DMS153 (cell line): ENCODE data around the gene DDC.
"Not testable (repeated sequence)": the region's sequence is repeated elsewhere in the genome, so short reads cannot be mapped to it uniquely, and the experiment has no call there.

Source experiments
- DNase-seq: peaks from one replicate; lab custom pipeline; 2025; lab: John Stamatoyannopoulos, UW

Gene DDC

DNA sequence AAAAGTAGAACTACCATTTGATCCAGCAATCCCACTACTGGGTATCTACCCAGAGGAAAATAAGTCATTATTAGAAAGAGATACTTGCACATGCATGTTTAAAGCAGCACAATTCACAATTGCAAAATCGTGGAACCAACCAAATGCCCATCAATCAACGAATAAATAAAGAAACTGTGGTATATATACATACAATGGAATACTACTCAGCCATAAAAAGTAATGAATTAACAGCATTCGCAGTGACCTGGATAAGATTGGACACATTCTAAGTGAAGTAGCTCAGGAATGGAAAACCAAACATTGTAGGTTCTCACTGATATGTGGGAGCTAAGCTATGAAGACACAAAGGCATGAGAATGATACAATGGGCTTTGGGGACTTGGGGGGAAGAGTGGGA is 45.9 kb downstream of the DDC start:
- DNase-seq, result not testable (repeated sequence)

DNA sequence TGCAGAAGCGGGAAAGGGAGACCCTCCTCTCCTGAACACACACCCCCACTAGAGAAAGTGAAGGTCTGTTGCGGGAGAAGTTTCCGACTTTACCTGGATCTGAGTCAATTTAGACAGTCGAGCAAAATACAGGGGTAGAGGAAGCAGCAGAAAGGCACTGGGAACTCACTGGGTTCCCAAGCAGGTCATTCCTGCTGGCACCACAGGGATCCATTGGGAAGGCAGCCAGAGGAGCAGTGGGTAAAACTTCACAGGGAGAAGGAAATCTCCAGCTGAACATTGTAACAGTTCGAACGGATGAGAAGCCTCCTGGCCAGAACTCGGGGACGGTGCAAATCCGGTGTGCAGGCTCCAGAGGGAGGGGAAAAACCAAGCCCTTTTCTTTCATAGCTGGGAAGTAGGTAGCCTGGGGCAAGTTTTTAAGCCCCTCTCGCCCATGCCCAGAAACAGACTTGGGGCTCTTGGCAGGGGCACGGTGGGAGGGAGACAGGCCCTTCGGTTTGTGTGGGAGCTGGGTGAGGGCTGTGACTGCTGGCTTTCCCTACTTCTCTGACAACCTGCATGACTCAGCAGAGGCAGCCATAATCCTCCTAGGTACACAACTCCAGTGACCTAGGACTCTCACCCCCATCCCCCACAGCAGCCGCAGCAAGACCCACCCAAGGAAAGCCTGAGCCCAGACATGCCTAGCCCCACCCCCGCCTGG is 51.9 kb downstream of the DDC start:
- DNase-seq, result no peak

DNA sequence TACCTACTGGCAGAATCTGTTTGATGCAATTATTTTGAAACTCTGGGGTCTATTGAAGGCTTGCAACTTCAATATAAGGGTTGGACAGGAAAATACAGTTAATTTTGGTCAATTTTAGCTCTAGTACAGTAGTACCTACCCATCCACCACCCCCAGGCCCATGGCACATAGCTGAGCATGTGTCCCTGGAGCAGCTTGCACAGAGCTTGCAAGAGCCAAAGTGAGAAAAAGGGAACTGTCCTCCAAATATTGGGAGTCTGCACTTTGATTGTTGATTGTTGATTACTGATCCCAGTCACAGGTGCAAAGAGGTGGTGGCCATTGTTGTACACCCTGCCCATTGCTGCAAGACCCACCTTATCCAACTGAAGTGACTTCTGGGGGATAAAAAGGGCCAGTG is 52.8 kb downstream of the DDC start:
- DNase-seq, result no peak

DNA sequence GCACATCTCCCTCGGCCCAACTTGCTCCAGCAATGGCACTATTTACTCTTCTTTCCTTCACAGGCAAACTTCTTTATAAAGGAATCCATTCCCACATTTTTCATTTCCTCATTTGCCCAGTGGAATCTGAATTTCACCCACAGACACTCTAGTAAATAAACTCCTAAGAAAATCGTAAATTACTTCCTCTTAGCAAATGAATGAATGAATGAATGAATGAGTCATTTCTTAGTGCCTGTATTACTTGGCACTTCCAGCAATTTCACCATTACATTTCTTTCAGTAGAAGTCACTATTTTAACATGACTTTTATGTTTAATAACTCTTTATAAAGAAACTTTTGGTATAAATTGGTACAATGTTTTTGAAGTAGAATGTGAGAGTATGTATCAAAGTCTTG is 55.7 kb downstream of the DDC start:
- no peak for DNase-seq

DNA sequence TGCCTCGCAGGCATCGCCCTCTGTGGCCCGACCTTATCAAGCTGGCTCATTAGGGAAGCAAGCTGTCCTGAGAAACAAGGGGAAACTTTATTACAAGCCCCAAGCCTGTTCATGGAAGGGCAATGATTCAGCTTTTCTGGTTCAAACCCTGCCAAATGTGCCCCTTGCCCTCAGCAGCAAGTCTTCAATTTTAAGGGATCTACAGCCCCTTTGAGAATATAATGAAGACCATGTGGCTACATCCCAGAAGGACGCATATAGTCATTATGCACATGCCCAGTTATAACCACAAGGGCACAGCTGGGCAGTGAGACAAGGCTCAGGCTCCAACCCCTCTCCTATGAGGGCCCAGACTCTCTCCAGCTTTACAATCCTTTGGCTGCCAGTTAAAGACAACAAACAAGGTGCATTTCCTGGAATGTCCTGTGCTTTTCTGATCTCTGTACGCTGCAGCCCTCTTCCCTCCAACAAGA is 56.7 kb downstream of the DDC start:
- DNase-seq, result no peak

DNA sequence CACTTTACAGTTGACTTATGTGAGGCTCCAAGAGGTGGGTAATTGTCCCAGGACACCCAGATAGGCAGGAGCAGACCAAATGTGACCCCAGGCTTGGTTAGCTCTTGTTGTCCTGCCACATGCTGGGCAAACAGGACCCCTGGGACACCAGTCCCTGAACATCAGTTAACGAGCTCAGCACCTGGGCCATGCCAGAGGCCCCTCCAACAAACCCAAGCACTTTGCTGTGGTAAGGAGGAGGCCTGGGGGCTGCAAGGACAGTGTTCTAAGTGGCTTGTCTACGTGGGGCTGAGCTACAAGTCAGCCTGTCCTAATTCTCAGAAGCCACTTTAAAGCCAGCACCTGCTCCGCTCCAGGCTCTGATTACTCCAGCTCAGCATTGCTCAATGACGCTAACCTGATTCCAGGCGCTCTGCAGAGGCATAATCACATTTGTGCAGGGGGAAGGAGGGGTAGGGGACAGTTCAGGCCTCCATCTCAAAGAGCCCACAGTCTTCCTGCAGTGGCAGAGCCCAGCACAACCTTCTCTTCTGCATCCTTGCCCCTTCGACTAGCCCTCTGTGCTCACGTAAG is 57.2 kb downstream of the DDC start:
- no peak for DNase-seq

DNA sequence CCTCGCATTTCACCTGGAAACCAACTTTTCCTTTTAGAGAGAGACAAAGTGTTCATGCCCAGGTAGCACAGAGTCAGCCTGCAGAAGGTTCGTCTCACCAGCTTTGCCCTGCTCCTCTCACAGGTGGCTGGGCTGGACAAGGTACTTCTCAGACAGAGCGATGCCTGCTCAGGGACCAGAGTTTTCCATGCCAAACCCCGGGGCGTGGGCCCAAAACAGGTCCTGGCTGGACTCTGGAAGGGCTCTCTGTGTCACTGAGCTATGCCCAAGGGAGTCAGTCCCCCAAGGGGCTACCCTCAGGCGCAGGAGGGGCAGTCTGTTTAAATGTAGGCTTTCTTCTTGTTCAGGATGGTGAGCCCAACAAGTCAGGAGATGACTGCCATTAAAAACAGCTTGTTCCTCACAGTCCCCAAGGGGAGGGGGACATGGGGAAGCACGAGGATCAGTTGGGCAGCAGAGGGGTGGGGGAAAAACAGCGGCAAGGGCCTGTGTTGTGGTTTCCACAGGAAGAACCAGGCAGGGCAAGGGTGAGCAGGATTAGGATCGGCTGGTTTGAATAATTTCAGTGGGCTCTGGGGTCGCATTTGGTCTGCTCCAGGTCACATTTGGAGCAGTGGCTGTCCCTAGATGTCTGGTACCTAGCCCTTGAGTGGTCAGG is 59.5 kb downstream of the DDC start:
- no peak for DNase-seq

DNA sequence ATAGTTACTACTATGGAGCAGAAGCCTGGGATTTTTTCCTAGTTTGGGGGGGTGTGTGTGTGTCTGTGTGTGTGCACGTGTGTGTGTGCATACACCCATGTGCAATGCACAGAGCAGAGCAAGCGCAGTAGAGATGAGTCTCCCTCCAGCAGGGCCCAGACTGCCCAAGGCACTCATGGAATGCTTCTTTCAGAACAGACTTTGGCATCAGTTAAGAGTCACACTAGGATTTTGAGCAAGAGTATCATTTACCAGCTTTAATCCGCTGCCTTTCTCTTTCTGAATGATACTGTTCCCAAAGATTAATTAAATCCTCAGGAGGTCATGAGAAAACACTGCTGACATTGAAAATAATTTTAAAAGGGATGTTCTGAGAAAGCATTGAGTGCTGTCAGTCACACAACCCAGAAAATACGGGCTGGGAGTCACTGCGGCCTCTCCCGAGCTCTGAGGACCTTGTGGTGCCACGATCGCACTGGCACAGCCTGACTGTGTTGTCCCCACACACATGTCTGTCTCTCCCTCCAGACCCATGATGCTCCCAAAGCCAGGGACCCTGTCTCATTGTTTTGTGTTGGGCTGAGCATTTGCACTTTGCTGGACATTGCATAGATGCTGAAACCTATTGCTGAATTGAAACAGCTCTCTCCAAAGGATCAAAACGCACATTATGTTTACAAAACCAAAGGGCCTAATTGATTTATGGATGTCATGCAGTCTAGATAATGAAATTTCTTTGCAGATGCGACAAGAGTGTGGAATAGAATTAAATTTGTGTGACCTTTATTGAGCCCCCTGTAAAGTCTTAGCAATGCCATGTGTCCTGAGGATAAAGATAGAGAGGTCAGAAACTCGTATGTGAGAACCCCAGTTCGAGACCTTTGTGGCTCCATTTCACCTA is 60.3 kb downstream of the DDC start:
- no peak for DNase-seq

DNA sequence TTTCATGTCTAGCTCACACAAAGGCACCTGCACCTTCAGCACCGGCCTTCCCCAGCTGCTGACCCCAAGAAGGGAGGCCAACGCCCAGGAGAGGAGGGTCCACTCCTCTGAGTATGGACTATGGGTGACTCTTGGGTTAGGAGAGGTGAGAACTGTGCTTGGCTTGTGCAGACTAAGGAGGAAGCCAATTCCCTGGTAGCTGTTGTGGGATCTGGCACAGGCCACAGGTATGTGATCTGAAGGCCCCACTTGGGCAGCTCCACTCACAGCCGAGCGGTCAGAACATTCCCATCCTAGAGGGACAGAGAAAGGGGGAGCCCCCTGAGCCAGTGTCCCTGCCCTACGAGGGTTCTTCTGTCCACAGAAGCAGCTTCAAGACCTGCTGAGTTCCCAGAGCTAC is 62.3 kb downstream of the DDC start:
- no peak for DNase-seq

DNA sequence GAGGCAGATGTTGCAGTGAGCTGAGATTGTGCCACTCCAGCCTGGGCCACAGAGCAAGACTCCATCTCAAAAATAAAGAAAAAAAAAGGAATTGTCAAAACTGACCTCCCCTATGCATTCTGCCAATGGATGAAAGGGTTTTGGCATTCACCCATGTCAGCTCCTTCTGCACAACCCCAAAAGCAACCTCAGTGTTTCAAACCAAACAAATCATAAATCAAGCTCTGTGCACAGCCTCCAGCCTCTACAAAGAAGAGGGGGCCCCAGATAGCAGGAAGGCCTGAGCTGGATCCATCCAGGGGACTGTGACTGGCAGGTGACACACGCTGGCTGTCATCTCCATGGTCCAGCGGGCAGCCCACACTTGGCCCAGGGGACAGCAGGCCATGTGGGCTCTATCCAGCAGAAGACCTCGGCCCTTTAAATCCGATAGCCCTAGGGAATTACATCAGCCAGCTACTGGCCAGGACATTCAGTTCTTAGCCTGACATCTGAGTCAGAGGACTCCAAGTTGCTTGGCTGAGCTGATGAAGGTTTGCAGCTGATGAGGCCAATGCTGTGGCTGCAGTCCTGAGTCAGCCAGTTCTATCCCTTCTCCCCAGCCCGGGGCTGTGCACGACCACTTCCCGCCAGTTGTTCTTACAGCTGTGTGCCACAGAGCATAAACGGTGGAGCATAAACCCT is 63.1 kb downstream of the DDC start:
- DNase-seq, result no peak

DNA sequence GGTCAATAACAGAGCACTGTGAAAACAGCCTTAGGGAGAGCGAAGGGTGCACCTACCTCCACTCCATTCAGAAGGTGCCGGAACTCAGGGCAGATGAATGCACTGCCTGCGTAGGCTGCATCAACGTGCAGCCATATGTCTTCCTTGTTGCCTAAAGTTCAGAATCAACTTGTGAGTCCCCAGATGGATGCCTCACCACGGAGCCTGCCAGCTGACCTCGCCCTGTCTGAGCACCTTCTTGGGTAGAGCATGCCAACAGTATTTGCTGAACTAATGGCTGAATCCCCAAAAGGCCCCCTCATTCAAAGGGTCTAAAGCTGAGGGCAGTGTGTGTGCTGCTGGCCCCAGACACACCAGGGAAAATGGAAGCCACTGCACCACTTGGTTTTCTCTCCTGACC is 66.1 kb downstream of the DDC start:
- no peak for DNase-seq

DNA sequence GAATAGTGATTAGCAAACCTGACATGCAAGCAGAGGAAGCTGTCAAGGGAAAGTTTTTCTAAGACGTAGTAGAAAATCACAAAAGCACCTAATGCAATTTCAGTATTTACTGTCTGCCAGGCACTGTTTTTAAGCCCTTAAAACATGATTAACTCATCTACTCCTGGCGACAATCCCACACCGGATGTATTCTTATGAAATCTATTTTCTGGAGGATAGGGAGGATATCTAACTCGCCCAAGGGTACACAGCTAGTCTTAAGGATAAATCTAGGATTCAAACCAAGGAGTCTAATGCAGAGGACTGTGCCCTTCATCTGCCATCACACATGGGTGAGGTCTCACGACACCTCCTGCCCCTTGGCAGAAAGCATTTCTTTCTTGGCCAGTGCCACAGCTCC is 67.2 kb downstream of the DDC start:
- DNase-seq, result no peak

DNA sequence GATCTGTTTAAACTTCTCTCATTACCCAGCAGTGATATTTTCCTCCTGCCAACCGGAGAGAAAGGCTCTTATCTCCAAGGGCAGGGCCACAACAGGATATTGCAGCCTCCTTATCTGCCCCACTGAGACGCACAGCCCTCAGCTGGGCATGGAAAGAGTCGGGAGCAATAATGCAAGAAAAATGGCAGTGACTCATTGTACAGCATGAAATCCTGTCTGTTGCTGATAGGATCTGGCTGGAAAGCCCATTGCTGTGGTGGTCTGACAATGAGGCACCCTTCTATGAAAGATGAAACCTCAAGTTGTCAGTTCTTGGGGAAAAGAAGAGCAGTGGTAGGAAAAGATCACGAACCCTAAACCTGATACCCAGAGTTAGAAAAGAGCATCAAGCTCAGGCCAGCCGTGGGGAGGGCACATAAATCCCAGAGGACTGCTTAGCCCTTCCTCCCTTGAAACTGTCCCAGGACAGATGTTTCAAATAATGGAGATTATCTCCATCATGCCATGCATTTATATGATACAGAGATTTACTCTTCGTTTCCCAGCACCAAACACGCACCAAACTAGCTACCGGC is 68.0 kb downstream of the DDC start:
- DNase-seq, result no peak

DNA sequence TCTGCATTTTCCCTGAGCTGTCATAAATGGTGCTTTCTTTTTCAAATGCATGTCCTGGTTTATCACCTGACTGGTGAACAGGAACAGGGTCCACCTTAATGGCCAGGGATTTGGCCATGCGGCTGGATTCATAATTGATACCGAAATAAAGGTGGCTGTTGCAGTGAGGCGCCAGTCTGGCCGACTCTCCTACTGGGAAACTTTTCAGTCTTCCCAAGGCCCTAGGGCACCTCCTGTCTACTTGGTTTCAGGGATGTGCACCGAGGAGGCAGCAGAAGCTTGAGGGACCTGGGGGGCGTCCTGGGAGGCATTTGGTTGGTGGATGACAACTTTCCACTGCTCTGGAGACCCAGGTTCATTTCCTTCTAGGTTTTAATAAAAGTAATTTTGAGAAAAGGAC is 68.6 kb downstream of the DDC start:
- DNase-seq, result no peak

DNA sequence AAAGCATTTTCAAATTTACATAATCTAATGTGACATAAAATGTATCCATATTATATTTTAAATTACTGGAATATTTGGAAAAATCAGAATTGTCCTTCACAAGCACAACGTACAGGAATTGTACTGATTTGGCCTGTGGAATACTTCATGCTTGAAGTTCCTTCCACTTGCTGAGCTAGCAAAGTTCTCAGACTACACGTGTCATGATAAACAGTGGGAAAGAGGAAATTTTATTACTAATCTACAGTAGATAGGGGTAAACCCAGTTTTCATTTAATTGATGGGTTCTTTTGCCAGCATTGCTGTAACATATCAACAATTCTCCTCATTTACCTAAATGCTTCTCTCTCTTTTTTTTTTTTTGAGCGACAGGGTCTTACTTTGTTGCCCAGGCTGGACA is 69.5 kb downstream of the DDC start:
- DNase-seq, result no peak

DNA sequence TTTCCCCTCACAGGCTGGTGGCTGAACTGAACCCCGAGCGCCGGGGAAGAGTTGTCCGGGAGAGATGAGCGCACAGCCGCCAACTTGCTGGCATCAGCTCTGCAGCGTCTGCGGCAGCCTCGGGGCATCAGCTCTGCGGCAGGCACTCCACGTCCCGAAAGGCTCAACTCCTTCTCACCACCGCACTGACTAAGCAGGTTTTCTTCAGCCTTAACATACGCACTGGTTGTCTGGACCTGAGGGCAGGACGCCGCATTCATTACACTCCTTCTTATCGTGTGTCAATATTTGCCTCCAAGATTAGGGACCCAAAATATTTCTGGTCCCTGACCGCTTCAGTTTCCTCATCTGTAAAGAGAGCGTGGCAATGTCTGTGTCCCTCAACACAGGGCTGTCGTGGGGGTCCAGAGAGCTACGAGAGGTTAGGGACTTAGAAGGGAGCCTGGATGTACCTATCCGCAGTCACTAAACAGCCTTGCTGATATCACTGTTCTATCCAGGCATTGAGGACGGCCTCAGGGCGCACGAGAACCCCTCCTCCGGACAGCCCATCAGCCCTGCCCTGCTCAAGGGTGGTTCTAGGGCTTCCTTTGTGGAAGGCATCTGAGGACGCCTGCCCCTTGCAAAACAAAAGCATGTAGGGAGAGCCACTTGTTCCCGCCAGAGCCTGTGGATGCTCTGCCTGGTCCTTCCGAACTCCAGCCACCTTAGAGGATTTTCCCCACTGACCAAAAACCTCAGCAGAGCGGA is 72.3 kb downstream of the DDC start:
- DNase-seq, result no peak

DNA sequence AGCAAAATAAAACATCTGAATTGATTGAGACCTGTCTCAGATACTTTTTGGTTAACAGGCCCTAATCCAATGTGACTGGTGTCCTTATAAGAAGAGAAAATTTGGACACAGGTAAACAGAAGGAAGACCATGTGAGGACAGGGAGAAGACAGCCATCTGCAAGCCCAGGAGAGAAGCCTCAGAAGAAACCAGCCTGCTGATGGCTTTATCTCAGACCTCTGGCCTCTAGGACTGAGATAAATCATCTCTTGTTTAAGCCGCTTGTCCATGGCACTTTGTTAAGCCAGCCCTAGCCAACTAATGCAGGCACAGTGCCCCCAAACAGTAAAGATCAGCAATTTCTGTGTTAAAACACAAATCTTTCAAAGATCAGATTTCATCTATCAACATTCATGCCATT is 73.3 kb downstream of the DDC start:
- DNase-seq, result no peak

DNA sequence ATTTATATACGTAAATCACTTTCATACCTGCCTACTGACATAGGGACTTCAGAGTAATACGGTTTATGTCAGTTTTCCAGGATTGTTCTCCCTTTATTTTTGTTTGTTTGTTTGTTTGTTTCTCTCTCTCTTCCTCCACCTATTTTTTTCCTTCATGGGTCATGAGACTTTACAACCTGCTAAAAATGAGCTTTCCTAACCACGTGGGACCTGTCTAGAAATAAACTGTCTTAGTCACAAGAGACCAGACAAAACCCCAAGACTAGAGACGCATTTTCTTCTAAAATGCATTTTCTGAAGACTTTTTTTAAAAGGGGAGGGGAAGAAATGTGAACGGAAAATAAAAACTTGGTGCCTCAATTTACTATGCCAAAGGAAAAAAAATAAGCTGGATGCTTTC is 74.0 kb downstream of the DDC start:
- DNase-seq, result no peak

DNA sequence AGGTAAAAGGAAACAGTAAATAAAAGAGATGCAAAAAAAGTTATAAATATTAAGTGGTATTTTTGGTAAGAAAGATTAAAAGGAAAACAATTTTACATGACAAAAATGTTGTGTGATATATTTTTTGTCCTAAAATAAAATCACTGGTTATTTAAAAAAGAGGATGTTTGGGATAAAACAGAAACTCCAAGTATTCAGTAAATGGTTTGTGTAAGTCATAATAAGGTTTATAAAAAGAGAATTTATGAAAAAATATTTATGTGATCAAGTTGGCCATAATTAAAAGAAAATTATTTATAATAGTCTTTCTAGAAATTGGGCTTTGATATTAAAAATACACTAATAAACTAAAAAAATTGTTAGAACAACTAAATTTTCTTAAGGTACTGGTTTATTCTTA is 76.8 kb downstream of the DDC start:
- DNase-seq, result no peak

DNA sequence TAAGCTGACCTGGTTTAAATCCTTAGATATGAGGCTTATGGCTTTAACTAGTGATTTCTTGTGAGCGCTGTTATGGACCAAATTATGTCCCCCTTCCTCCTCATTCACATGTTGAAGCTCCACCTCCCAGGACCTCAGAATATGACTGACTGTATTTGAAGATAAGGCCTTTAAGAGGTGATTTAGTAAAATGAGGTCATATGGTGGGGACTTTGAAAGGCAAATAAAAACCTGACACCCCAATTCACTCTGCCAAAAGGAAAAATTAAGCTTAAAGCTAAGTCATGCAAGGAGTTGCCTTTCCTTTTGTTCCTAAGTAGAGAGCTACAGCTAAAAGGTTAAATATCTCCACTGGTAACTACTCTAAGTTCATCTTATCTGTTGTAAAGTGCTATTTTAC is 78.7 kb downstream of the DDC start:
- no peak for DNase-seq

DNA sequence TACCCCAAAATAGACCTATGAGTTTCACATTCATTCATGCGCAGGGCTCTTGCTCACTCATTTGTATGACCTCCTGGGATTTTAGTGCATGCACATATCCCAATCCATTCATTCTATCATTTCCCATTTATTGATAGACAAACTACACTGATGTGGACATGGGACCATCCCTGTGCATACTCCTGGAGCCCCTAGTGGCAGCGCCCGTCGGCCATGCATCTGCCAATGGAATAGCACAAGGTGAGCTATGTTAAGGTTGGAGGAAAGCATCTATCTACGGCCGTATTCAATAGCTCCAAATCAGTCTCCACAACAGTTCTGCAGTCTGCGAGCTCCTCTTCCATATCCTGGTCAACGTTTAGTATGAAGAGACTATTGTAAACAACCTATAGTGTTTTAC is 83.3 kb downstream of the DDC start:
- DNase-seq, result no peak
